ENCODE measurements around the gene PARD3B.

Gene PARD3B

DNA sequence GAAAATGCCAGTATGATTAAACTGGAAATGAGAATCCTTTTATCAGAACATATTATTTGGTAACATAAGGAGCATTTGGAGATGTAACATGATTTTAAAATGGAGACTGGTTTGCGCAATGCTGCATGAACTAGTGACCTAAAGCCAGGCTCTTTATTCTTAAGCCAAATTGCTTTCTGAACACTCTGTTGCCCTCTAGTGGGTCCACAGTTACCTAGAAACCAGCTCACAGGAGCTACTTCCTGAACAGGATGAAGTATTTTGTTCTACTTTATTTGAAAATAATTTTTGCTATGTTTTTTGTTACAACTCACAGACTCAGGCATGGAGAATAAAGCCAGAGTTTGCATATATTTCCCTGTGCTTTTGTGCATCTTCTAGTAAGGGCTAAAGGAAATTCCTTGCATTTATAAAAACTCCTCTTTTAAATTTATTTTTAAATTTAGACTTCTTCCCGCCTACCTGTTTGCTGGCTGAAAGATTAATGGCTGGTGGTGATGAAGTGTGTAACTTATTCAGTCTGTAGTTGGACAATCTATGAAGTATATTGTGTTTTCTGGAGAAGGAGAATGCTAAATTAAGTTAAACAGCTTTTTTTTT lies 146.7 kb downstream of the PARD3B start:
- H3K4me3 ChIP-seq = no peak overlapping the region
- DNase-seq (ENCODE audit: low spot score) = no peak
- no peak overlapping the region for H3K27ac ChIP-seq
- TF ChIP-seq, protein P1, sequence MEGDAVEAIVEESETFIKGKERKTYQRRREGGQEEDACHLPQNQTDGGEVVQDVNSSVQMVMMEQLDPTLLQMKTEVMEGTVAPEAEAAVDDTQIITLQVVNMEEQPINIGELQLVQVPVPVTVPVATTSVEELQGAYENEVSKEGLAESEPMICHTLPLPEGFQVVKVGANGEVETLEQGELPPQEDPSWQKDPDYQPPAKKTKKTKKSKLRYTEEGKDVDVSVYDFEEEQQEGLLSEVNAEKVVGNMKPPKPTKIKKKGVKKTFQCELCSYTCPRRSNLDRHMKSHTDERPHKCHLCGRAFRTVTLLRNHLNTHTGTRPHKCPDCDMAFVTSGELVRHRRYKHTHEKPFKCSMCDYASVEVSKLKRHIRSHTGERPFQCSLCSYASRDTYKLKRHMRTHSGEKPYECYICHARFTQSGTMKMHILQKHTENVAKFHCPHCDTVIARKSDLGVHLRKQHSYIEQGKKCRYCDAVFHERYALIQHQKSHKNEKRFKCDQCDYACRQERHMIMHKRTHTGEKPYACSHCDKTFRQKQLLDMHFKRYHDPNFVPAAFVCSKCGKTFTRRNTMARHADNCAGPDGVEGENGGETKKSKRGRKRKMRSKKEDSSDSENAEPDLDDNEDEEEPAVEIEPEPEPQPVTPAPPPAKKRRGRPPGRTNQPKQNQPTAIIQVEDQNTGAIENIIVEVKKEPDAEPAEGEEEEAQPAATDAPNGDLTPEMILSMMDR (IDR thresholded peaks at IDR 0.05) = peak; percentile 31

DNA sequence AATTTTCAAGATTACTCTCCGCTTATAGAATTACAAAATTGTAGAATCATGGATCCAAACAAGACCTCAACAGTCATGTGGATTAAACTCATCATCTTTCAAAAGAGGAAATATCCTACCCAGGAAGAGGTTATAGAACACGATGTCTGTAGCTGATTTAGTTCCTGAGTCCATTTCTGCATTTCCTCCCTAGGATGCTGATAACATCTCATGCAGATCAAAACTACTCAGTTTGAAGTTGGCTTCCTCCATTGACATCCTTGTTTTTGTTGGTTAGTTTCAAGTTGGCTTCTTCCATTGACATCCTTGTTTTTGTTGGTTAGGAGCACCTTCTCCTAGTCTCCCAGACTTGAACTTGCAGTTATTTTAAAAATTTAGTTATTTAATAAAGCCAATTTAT lies 147.5 kb downstream of the PARD3B start:
- H3K27ac ChIP-seq = no peak overlapping the region
- no peak overlapping the region for H3K4me3 ChIP-seq
- DNase-seq (ENCODE audit: low spot score) = no peak
- TF ChIP-seq, protein P1 (IDR thresholded peaks at IDR 0.05) = no peak

DNA sequence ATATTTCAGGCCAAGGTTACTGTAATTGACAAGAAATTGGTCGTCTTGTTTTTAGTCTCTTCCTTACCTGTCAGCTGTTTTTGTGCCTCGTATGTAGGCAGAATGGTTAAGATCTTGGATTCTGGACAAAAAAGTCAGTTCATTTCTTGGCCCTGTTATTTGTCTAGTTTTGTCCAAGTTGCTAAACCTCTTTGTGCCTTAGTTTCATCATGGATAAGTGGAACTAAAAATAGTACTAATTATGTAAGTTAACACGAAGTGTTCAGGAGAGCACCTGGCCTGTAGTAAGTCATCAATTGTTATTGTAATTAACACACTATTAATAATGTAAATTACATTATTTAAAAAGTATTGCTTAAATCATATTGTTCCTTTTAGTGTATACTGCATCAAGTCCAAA lies 148.0 kb downstream of the PARD3B start:
- no peak for DNase-seq (ENCODE audit: low spot score)
- H3K27ac ChIP-seq = no peak overlapping the region
- H3K4me3 ChIP-seq = no peak overlapping the region
- TF ChIP-seq, protein P1 (IDR thresholded peaks at IDR 0.05) = no peak

DNA sequence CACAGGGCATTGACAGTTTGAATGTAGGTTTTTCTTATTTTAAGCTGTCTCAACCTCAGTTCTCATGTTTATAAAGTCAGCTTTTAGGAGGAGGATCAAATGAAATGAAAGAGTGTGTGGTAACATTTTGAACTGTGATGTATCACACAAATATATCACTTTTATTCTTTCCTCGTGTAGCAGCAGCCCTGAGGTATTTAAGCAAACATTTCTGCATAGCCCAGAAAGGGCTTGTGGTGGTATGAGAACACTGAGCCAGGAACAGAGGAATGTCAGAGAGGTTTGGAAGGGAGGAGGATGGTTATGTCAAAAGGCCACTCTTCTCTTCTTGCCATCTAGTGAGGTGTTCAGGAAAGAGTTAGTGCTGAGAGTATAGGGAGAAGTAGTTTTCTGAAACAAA lies 150.2 kb downstream of the PARD3B start:
- no peak for DNase-seq (ENCODE audit: low spot score)
- no peak overlapping the region for H3K4me3 ChIP-seq
- TF ChIP-seq, protein P1 (IDR thresholded peaks at IDR 0.05) = no peak
- no peak overlapping the region for H3K27ac ChIP-seq

DNA sequence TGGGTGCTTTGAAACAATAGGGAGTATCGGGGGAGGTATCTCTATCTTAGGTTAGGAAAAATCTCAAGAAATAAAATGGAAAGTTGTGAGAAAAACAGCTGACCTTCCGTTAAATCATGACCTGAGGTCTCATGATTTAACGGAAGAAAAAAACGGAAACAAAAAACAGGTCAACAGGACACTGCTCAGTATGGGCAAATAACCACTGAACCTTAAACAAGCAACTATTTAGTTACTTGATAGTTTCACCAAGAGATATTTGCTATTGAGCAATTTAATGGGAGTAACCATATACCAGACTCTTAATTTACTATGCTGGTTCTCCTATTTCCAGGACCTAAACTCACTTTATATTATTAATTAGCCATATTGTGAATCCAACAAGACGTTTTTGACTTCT lies 150.8 kb downstream of the PARD3B start:
- TF ChIP-seq, protein P1 (IDR thresholded peaks at IDR 0.05) = no peak
- no peak overlapping the region for H3K4me3 ChIP-seq
- no peak overlapping the region for H3K27ac ChIP-seq
- DNase-seq (ENCODE audit: low spot score) = no peak

DNA sequence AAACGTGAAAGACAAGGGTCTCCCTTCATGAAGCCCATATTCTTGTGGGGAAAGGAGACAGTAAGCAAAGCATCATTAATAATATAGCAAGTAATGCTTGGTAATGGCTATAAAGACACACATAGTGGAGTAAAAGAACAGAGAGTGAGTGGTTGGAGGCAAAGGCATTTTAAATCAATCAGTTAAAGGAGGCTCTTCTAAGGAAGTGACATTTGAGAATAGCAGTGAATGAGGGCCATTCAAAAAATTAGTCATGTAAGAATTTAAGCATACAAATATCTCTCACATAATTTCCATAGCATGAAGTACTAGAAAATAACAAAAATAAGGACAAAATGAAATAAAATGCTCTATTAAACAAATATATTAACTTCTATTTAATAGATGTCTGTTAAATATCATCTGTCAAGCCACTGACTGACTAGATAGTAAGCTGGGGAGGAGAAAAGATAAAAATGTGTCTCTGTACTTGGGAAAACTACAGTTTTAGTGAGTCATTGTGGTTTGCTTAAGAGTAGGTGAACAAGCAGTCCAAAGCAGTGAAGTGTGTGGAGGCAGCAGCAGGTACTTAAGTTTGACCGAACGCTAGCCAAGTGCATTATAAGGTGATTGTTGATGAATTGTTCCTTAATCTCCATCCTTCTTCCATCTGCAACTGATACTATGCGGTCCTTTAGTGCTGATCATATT lies 160.1 kb downstream of the PARD3B start:
- TF ChIP-seq, protein P1 (IDR thresholded peaks at IDR 0.05) = no peak
- no peak for DNase-seq (ENCODE audit: low spot score)
- no peak overlapping the region for H3K4me3 ChIP-seq
- H3K27ac ChIP-seq = no peak overlapping the region

DNA sequence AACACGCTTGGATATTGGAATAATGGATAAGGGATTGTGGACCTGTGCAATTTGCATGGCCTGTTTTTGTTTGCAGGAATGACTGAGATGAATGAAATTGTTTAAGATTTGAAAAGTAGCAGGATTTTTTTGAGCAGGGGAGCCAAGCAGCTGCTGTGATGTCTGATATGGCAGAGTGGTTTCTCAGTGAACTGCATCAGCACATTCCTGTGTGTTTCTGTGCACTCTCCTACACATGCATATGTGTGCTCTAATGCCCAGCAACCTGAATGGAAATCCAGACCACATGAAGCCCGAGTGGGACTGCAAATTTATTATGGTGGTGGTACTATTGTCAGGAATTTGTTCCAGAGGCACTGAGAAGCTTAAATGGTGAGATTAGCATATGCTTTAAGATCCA lies 161.7 kb downstream of the PARD3B start:
- no peak for DNase-seq (ENCODE audit: low spot score)
- TF ChIP-seq, protein P1 (IDR thresholded peaks at IDR 0.05) = no peak
- Histone ChIP-seq H3K4me3 (no peak overlapping the region), H3K27ac (no peak overlapping the region)
